Measurements from ENCODE around the gene EFCAB8.

The EFCAB8 gene

DNA sequence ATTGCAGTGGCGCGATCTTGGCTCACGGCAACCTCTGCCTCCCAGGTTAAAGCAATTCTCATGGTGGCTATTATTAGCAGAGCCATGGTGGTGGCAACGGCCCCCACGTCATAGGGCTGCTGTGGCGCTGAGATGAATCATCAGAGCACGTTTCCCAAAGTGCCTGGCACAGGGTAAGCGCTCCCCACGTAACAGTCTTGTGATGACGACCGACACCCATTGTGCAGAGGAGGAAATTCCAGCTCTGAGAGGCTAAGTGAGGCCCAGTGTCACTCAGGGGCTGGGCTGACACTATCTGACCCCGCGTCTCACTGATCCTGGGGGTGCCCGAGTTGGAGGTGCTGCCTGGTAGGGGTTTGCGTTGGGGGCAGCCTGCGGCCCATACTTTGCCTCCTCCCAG is 129.3 kb downstream of the EFCAB8 start:
- no peak for DNase-seq

DNA sequence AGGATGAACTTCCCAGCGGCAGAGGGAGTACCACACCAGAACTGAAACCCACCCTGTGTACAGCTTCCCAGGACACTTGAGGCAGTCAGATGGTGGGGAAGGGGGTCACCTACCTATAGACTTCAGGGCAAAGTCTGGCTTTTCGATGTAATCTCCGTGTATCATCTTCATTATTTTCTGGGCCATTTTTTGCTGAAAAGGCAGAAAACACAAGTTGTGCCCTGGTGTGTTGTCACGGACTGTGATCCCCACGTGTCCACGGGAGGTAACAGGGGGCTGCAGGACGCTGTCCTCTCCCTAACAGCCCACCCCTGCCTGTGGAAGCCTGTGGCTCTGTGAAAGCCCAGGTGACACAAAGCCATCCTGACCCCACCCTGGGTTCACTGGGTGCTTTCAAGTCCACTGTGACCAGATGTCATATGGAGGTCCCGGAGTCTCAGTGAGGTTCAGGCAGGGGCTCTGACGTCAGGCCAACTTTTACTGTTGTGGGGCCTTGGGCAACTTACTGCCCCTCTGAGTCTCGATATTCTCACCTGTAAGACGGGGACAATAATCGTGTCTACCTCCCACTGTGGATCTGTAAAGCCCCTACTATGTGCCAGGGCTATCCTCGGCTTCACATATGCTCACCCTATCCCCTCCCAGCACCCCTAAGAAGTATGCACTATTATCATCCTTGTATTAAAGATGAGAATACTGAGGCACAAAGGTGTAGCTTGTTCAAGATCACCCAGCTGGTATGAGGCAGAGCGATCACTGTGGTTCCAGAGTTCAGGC is 131.0 kb downstream of the EFCAB8 start:
- DNase-seq = no peak

DNA sequence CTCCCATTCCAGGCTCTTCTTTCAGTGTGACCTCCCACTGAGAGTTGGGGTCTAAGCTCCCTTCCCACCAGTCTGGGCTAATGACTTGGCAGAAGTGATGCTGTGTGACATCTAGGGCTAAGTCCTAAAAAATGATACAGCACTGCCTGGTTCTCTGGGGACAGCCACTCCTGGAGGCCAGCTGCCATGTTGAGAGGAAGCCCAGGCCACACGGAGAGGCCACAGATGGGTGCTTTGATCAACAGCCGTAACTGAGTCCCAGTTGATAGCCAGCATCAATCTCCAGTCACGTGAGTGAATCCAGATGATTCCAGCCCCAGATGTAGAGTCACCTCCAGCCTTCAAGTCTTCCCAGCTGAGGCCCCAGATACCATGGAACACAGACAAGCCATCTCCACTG is 131.7 kb downstream of the EFCAB8 start:
- DNase-seq = no peak

DNA sequence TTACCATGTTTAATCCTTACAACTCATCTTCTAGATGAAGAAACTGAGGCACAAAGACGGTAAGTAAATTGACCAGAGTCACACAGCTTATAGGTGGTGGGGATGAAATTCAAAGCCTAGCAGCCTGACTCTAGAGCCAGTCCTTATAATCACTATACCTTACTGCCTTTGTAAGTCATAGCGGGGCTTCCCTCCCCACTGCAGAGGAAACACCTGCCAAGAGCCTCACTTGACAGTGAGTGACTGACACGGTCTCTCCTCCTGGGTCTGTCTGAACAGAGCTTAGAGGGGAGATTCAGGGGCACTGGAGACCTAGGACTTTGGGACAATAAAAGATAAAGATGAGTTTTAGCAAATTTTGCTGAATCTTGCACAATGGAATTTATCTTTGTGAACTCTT is 132.7 kb downstream of the EFCAB8 start:
- no peak for DNase-seq

DNA sequence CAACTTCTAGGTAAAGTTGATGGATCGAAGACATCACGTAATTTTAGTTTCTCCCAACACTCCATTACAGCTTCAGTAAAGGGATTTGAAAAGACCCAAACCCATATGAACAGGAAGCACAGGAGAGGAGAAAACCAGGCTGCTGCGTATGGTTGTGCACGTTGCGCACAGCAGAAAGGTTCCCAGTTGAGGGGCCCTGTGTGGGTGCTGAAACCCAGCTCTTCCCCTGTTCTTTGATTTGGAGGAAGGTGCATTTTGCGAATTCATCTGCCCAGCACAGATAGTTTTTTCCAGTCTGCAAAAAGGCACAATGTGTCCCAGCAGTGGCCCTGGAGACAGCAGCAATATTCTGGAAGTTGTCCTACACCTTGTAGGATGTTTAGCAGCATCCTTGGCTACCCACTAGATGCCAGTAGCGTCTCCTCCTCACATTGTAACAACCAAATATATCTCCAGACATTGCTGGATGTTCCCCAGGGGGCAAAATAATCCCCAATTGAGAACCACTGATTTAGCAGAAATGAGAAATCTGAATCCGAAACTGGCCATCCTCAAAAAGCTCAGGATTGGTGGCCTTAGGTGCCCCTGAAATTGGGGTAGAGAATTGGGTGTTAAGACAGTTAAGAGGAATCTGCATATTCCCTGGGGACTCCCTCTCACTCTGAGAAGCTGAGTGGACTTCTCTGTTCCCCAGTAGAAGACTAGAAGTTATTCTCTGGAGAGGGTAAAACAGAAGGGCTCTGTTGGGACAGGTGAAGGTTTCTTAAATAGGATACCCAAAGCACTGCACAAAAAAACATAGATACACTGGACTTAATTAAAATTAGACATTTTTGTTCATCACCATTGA is 133.3 kb downstream of the EFCAB8 start:
- no peak for DNase-seq

DNA sequence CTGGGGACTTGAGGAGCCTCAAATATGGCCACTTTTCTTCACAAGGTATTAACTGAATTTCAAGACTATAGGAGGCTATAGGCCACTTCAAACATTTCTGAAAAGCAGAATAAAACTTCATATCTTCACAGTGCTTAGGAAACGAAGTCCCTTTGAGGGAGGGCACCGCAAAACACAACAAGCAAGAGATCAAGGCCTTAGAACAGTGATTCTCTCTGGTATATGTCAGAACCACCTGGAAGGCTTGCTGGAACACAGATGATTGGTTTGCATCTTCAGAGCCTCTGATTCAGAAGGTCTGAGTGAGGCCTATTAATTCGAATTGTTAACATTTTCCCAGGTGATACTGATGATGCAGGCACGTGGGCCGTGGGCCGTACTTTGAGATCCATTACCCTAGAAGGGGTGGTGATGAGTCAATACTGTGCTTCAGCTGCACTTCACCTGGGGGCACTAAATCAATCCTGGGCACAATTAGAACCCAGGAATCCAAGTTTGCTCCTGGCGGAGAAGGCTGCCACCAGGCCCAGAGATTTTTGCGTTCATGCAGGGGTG is 134.8 kb downstream of the EFCAB8 start:
- no peak for DNase-seq

DNA sequence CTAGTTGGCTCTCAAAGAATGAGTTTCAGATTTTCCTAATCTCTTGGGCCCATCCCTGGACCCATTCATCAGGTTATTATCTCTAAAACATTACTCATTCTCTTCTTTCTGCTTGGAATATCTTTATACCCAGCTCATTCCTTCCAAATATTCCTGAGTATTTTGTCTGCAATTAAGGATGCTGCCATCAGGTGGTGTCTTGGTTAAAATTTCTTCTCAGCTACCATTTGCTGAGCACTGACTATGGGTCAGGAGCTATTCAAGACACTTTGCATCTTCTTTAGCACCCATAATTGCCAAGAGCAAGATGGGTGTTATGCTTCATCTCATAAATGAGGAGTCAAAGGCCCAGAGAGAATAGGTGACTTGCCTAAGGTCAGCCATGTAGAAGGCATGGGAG is 137.1 kb downstream of the EFCAB8 start:
- no peak for DNase-seq

DNA sequence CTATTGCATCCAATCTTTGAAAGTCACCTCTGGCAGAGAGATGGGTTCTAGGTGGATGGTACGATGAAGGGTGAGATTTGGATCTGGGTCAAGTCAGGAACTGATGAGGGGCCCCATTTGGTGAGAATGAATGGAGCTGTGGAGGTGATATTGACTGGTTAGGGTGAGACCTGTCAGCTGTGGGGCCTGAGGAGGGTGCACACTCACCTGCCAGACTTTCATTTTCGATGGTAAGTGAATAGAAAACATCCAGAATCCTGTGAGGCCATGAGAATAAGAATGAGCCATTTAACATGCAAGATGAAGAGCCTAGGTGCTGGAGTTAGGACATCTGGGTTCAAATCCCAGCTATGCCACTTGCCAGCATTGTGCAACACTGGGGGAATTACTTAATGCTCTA is 138.7 kb downstream of the EFCAB8 start:
- DNase-seq = no peak

DNA sequence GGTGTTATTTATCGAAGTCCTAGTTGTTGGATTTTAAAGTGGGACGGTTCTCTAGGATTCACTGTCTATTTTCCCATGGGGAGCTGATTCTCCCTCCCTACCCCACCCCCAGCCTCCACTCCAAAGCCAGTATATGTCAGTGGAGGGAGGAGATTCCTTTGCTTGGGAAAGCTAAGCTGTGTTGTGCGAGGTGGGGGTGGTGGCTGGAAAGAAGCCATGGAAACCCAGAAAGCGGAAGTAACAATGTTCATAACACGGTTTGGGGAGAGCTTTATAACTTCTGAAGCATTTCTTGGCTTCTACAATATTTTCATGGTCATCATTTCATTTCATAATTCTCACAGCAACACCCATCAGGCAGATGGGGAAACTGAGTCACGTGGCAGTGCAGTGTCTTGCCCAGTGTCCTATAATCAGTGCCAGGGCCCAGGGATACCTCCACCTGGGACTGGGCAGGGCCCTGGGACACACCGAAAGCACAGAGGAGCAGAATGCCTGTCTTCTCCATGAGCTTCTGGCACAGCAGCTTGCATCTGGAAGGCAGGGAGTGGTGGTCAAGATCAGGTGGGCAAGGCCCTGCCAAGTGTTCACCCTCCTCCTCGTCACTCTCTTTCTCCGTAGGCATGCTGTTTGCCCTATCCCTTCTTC is 141.0 kb downstream of the EFCAB8 start:
- DNase-seq = no peak

DNA sequence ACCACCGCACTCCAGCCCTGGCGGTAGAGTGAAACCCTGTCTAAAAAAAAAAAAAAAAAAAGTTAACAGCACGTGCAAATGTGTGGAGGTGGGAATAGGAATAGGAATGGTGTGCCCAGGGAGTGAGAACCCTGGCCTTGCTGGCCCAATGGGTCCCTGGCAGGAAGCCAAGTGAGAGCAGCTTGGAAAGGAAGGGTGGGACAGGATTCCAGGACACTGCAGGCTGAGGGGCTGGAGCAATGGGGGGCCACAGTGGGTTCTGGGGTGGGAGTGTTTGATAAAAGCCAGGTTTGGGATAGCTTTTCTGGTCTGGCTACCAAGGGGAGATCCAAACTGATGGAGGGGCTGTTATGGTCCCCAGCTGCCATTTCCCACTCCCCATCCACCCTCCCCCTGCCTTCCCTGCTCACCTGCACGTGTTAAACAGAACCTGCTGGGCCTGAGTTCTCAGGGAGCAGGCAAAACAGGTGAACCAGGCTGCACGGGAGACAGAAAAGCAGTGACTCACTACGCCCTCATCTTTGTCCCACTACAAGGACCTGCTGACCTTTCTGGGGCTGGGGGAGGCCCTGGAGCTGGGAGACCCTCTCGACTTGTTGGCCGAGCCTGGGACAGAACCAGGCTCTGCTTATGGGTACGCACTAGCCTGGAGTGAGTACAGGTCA is 142.2 kb downstream of the EFCAB8 start:
- DNase-seq = no peak

DNA sequence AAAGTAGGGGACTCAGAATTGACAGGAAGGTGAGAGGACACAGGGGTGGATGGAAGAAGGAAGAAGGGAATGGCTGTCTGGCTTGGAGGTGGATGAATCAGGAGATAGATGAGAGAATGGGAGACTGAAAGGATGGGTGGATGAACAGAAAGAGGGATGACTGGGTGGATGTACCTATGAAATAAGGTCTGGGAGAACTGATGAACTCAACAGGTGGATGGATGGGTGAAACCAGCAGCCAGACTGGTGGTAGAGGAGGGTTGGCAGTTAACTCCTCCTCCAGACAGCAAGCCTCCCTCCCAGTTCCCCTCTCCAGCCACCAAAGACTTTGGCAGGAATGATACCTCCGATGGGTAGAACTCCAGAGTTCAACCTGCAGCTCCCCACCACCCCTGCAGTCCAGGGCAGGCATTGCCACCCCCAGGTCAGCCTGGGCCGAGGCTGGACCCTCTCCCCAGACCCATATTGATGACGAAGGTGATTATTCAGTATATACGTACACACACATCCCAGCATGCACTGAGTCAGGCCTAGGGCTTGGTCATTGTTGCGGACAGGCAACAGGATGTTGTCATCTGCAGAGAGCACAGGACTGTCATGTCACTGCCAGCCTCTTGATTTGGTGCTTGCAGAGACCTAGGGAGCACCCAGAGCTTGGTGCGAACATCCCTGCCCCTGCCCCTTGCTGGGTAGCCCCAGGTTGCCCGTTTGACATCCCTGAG is 143.5 kb downstream of the EFCAB8 start:
- no peak for DNase-seq

DNA sequence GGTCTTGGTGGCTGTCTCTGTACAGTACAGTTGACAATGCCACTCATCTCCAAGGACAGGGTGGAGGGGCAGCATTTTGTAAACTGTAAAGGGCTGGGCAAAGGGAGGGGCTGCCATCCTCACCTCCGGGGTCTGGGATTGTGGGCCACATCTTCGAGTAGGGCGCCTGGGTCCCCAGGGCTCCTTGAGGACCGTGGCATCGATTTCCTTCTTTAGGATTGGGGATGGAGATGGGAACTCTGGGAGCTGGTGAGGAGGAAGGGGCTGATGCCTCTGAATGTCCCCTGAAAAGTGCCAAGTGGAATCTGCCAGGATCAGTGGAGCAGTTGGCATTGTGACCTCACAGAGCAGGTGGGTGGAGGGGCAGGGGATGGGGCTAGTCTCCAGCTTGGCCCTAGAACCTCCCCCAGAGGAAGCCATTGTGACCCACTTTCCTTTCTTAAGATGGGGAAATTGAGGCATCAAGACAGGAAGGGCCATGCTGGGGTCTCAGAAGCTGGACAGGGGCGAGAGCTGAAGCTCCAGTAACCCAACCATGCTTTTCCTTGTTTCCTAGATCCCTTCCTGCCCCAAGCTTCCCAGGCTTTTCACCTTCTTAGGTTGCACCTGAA is 145.5 kb downstream of the EFCAB8 start, which contains the start of gene SUN5:
TSS of gene SUN5 (minus strand) at position 293 of the 611 bp plus-strand sequence. CDS start at position 200, 93 bp downstream.
- no peak for DNase-seq

DNA sequence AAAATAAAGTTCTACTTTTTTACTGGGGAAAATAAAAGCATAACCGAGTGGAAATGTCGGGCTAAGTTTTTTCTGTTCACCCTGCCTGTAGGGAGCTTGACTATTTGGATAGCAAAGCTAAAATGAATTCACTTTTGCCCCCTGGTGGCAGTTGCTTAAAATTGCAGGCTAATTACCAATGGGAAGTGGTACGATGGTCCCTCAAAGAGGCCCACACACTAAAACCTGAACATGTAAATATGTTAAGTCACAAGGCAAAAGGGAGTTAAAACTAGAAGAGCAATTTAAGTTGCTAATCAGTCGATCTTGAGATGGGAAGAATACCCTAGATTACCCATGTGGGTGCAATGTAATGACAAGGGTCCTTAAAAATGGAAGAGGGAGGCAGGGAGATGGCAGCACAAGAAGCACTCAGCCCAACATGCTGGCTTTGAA is 146.4 kb downstream of the EFCAB8 start:
- DNase-seq = peak in 1 of 2 experiments; percentile 33

DNA sequence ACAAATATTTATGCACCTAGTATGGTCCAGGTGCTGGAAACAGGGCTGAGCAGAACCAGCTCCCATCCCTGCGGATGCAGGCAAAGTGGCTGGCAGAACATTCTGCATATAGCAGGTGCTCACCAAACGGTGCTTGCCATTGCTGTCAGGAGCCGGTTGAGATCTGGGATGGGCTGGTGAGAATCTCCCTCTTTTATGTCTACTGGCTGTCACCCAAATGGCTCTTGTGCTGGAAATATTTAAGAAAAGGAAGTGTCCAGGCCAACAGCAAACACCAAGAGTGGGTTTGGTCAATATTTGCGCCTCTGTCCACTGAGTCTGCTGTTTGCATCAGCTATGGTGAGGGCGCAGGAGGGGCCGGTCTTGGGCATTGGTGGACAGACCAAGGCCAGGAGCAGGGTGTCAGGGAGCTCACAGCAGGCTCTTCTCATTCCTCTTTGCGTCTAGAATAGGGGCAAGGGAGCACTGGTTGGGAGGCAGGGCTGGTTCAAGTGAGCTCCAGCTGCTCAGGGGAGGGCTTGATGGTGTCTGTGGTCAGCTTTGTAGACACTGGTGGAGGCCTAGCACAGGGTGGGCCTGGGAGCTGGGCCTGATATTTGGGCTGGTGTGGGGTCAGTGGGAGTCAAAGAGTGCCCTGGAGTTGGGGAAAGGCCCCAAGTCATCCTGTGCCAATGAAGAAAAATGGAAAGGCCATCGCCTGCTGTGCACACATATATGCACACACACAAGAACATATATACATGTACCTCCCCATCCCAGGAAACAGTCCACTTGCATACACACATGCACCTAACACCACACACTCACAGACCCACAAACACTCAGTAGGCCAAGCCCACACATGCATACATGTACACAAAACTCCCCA is 147.4 kb downstream of the EFCAB8 start:
- no peak for DNase-seq

DNA sequence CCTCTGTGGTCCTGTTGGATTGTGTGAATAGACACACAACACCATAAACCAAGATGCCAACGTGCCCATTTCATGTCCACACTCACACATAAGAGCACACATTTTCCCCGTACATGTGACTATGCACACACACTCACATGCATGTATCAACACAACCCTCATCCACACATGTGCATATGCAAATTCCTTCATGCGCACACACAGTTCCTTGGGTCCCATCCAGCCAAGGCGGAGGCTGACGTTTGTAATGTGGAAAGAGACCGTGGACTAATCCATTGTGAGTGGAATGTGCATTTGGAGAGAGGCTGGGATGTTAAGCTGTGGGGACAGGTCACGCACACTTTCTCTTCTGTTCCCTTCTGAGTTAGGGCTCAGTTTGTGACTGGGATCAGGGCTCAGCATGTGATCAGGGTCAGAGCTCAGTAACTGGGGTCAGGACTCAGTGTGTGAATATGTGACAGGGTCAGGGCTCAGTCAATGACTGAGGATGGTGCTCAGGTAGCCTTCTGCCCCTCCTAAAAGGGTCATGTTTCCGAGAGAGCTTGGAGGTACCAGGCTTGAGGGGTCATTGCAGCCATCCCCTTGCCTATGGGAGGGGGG is 148.2 kb downstream of the EFCAB8 start:
- no peak for DNase-seq

DNA sequence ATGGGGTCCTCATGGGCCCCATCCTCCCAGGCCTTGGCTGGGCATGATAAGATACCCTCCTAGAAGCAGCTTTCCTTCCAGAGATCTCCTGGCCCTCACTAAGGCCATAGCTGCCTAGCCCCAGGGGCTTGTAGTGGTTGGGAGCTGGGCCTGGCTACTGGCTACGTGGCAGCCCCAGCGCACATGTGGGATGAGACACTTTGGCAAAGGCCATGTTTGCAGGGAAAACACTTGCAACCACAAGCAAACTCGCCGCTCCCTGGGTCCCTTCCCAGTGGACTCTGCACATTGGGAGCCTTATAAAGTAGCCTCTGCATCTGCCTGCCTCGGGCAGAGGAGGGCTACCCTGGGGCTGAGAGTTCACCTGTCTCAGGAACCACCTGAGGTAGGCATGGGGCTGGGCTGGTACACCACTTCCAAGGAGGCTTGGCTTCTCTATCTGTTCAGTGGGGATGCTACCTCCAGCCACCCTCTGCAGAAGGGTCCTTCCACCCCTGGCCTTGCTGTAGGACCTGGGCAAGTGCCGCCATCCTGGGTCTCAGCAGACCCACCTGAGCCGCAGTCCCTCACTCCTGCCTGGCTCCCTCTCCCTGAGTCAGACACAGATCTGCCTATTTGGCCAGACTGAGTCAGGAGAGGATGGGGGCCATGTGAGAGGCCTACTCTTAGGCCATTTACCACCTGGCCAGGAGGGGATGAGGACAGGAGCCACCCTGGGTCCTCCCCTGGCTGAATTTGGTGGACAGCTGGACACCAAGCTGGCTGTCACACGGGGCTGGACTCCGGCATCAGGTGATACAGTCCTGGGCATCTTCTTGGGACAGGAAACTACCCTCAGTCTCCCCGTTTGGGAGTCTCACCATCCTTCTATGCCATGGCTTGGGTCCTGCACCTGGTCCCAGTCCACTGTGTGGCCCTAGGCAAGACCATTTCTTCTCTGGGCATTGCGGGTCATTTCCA is 148.9 kb downstream of the EFCAB8 start, which contains the start of gene BPIFB2:
TSS of gene BPIFB2 (plus strand) at position 329 of the 960 bp plus-strand sequence. CDS start 871 bp downstream, outside the sequence.
- DNase-seq = no peak

DNA sequence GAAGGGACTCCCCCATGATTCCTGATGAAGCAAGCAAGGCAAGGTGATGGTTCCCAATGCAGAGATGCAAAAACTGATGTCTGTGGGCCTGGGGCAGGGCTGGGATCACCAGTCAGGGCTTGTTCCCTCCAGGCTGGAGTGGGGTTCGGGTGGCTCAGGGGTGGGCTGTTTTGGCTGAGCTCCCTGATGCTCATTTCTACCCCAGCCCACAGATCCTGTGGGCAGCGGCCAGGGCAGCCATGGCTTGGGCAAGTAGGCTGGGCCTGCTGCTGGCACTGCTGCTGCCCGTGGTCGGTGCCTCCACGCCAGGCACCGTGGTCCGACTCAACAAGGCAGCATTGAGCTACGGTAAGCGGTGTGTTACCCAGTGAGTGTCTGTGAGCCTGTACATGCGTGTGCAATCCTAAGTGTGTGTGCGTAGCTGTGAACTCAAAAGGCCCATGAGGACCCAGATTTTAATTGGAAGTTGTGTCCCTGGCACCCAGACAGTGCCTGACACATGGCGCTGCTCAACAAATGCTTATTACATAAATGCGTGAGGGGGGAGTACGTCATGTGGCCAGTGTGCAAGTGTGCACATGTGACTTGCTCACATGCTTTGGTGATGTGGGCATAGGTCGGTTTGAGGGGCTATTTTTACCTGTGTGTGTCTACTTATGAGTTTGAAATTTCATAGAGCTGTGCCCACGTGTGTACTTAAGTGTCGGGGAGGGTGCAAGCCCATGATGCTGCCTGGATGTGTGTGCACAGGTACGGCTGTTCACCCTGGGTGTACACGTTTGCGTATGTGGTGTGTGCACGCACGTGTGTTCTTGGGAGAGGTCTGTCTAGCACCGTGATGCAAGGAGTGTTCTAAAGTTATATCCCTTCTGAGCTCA is 149.9 kb downstream of the EFCAB8 start:
- no peak for DNase-seq

All from NCI-H446 (cell line).